Testis (tissue), 2 donors: ENCODE measurements around the gene MTX2.

Experiments used
- POLR2A ChIP-seq: fragments of 450-650 bp; IDR thresholded peaks from one replicate; pipeline ENCODE4 v1.6.1; 2017; ENCODE audit warnings: antibody characterized with exemption, mild to moderate bottlenecking, moderate library complexity
- TF ChIP-seq, protein P1 (sequence below), 3 experiments: fragments of 450-650 bp in 2 of 3; fragments of 200-600 bp in 1 of 3; sonication (generic) in 1 of 3; IDR thresholded peaks; one replicate each; pipeline ENCODE4 v1.5.1; 2016 to 2019; ENCODE audit warnings: antibody characterized with exemption in 3 of 3, mild to moderate bottlenecking in 2 of 3, moderate library complexity in 1 of 3

- TF ChIP-seq, protein P1, sequence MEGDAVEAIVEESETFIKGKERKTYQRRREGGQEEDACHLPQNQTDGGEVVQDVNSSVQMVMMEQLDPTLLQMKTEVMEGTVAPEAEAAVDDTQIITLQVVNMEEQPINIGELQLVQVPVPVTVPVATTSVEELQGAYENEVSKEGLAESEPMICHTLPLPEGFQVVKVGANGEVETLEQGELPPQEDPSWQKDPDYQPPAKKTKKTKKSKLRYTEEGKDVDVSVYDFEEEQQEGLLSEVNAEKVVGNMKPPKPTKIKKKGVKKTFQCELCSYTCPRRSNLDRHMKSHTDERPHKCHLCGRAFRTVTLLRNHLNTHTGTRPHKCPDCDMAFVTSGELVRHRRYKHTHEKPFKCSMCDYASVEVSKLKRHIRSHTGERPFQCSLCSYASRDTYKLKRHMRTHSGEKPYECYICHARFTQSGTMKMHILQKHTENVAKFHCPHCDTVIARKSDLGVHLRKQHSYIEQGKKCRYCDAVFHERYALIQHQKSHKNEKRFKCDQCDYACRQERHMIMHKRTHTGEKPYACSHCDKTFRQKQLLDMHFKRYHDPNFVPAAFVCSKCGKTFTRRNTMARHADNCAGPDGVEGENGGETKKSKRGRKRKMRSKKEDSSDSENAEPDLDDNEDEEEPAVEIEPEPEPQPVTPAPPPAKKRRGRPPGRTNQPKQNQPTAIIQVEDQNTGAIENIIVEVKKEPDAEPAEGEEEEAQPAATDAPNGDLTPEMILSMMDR (IDR thresholded peaks at IDR 0.05): no peak
- no peak for TF ChIP-seq POLR2A
These were observed 113.9 kb downstream of the MTX2 start for GRCh38 chr2:176383100-176383499.
